Dermis microvascular lymphatic vessel endothelial cell (primary cell): ENCODE results near the gene VPS25. TPM values are rescaled to one million over a fixed set of nuclear protein-coding genes. Genes with fewer than 3 reads are reported as not detected.

Experiments used
- DNase-seq, 2 donors: peaks; one replicate each; pipeline versions ENCODE4 v3.0.0 to v3.0.0-alpha.2; 2010; ENCODE audit warnings: low read depth in 2 of 2
- total RNA-seq: library from RNA; depleted of rRNA; stranded (reverse); fragments of >200 nt; gene quantifications from 2 replicates; pipeline ENCODE4 v1.2.1, GENCODE V29; 2014

Gene VPS25
- total RNA-seq, 1 donor from 2014 or later: 39.2 TPM

GRCh38 chr17:42795061-42795460 lies 21.8 kb downstream of the VPS25 start:
- DNase-seq: no peak

- no peak for DNase-seq
Observed at GRCh38 chr17:42795465-42795864, 22.2 kb downstream of the VPS25 start.

- no peak for DNase-seq
Observed at GRCh38 chr17:42796066-42796758, 23.0 kb downstream of the VPS25 start.

GRCh38 chr17:42797067-42798007 lies 24.1 kb downstream of the VPS25 start:
- DNase-seq: no peak

- DNase-seq: no peak
Observed at GRCh38 chr17:42798011-42798382, 24.7 kb downstream of the VPS25 start.

GRCh38 chr17:42798383-42799380 lies 25.4 kb downstream of the VPS25 start, which contains the start of the genes CNTD1 and COA3:
Gene CNTD1 (plus strand): TSS chr17:42798861. CDS start chr17:42799068, 207 bp downstream.
Gene COA3 (minus strand): TSS chr17:42798704. CDS start chr17:42798681, 23 bp downstream.
- DNase-seq: peak; percentile 69 to 87

GRCh38 chr17:42803074-42803883 lies 30.0 kb downstream of the VPS25 start:
- DNase-seq: no peak

GRCh38 chr17:42804918-42805367 lies 31.7 kb downstream of the VPS25 start:
- DNase-seq: no peak

GRCh38 chr17:42806249-42806648 lies 33.0 kb downstream of the VPS25 start:
- no peak for DNase-seq

- DNase-seq: no peak
Observed at GRCh38 chr17:42809250-42809649, 36.0 kb downstream of the VPS25 start.

GRCh38 chr17:42814633-42815399 lies 41.6 kb downstream of the VPS25 start:
- peak in 1 of 2 donors; percentile 79 for DNase-seq

- peak in 1 of 2 donors; percentile 23 for DNase-seq
Observed at GRCh38 chr17:42817866-42818265, 44.6 kb downstream of the VPS25 start.

GRCh38 chr17:42818379-42818778 lies 45.1 kb downstream of the VPS25 start:
- no peak for DNase-seq

- peak; percentile 48 to 78 for DNase-seq
Observed at GRCh38 chr17:42819939-42820535, 46.8 kb downstream of the VPS25 start.

- DNase-seq: no peak
Observed at GRCh38 chr17:42821176-42821575, 47.9 kb downstream of the VPS25 start.

- DNase-seq: no peak
Observed at GRCh38 chr17:42827472-42827871, 54.2 kb downstream of the VPS25 start.
